WTC11 (cell line): Measurements from ENCODE around the gene DNAJC15. TPM values are rescaled to one million over a fixed set of nuclear protein-coding genes. Genes with fewer than 3 reads are reported as not detected.

ENCODE experiments used
- ATAC-seq: fragments of 200-7000 bp; cut with Tn5 transposase; 2 replicates; pipeline ENCODE4 v1.10.0; 2021; ENCODE audit warnings: mild to moderate bottlenecking, moderate library complexity
- CTCF ChIA-PET: fragments of 300-600 bp; sonication (Branson Sonifier 250); formaldehyde crosslinking; loops from one replicate; lab custom pipeline; 2021; ENCODE audit warnings: antibody characterized with exemption; lab: Charles Lee
- POLR2A ChIA-PET: fragments of 350-600 bp; sonication (Branson Sonifier 250); formaldehyde crosslinking; loops from one replicate; lab custom pipeline; 2021; ENCODE audit warnings: antibody characterized with exemption; lab: Charles Lee
- DNase-seq: peaks from one replicate; pipeline ENCODE4 v3.0.0; 2021; ENCODE audit warnings: low spot score
- H3K27ac Mint-ChIP-seq: 2 replicates; pipeline ENCODE4 v1.8.0; 2021; ENCODE audit warnings: mixed read lengths
- H3K27me3 Mint-ChIP-seq: 2 replicates; pipeline ENCODE4 v1.8.0; 2021; ENCODE audit warnings: low read depth, mild to moderate bottlenecking, moderate library complexity, mixed read lengths
- H3K36me3 Mint-ChIP-seq: 2 replicates; pipeline ENCODE4 v1.8.0; 2021; ENCODE audit warnings: mixed read lengths
- H3K4me1 Mint-ChIP-seq: 2 replicates; pipeline ENCODE4 v1.8.0; 2022; ENCODE audit warnings: mixed read lengths
- H3K4me3 Mint-ChIP-seq: 2 replicates; pipeline ENCODE4 v1.8.0; 2021; ENCODE audit warnings: mild to moderate bottlenecking, moderate library complexity, mixed read lengths
- H3K9me3 Mint-ChIP-seq: 2 replicates; pipeline ENCODE4 v1.8.0; 2021; ENCODE audit warnings: mixed read lengths
- CTCF ChIP-seq: fragments of 200-600 bp; IDR thresholded peaks from 2 replicates; pipeline ENCODE4 v1.8.0; 2022; ENCODE audit warnings: antibody characterized with exemption
- ETV6 ChIP-seq: sonication (generic); formaldehyde crosslinking; IDR thresholded peaks from 2 replicates; pipeline ENCODE4 v1.8.1; 2022; ENCODE audit warnings: mild to moderate bottlenecking, missing genetic modification reagents
- FOXJ3 ChIP-seq: sonication (generic); formaldehyde crosslinking; IDR thresholded peaks from 2 replicates; pipeline ENCODE4 v1.9.0; 2021; ENCODE audit warnings: missing genetic modification reagents, mild to moderate bottlenecking, borderline replicate concordance
- FOXK1 ChIP-seq: sonication (generic); formaldehyde crosslinking; IDR thresholded peaks from 2 replicates; pipeline ENCODE4 v1.8.0; 2022; ENCODE audit warnings: mild to moderate bottlenecking, moderate library complexity, missing genetic modification reagents
- FOXP1 ChIP-seq: sonication (generic); formaldehyde crosslinking; IDR thresholded peaks from 2 replicates; pipeline ENCODE4 v1.8.0; 2022; ENCODE audit warnings: missing genetic modification reagents, mild to moderate bottlenecking, moderate library complexity, borderline replicate concordance
- HMGA2 ChIP-seq: fragments of 250-450 bp; sonication (Bioruptor Pico); IDR thresholded peaks from 2 replicates; pipeline ENCODE4 v1.4.0; 2021; ENCODE audit warnings: mild to moderate bottlenecking, moderate library complexity
- JUN ChIP-seq: sonication (generic); formaldehyde crosslinking; IDR thresholded peaks from 2 replicates; pipeline ENCODE4 v1.8.0; 2023; ENCODE audit warnings: mild to moderate bottlenecking, missing genetic modification reagents
- MLX ChIP-seq: sonication (generic); formaldehyde crosslinking; IDR thresholded peaks from 2 replicates; pipeline ENCODE4 v1.8.1; 2023; ENCODE audit warnings: mild to moderate bottlenecking, missing genetic modification reagents, moderate library complexity
- RORB ChIP-seq: fragments of 250-450 bp; sonication (Bioruptor Pico); IDR thresholded peaks from 2 replicates; pipeline ENCODE4 v1.9.0; 2021; ENCODE audit warnings: mild to moderate bottlenecking
- TEAD4 ChIP-seq: sonication (generic); formaldehyde crosslinking; IDR thresholded peaks from 2 replicates; pipeline ENCODE4 v1.8.0; 2022; ENCODE audit warnings: mild to moderate bottlenecking, missing genetic modification reagents
- ZNF281 ChIP-seq: sonication (generic); formaldehyde crosslinking; IDR thresholded peaks from 2 replicates; pipeline ENCODE4 v1.8.0; 2023; ENCODE audit warnings: mild to moderate bottlenecking, missing genetic modification reagents
- total RNA-seq: library from RNA; stranded (reverse); gene quantifications from 3 replicates; pipeline ENCODE4 v1.2.3, GENCODE V29; 2021
- TF ChIP-seq, protein P1 (sequence below): sonication (generic); formaldehyde crosslinking; IDR thresholded peaks from 2 replicates; pipeline ENCODE4 v1.8.0; 2022; ENCODE audit warnings: mild to moderate bottlenecking, missing genetic modification reagents
- TF ChIP-seq, protein P2 (sequence below): sonication (generic); formaldehyde crosslinking; IDR thresholded peaks from 2 replicates; pipeline ENCODE4 v1.8.1; 2022; ENCODE audit warnings: missing genetic modification reagents, borderline replicate concordance
- TF ChIP-seq, protein P3 (sequence below): sonication (generic); formaldehyde crosslinking; IDR thresholded peaks from 2 replicates; pipeline ENCODE4 v1.8.1; 2022; ENCODE audit warnings: low read depth, mild to moderate bottlenecking, moderate library complexity, missing genetic modification reagents, borderline replicate concordance
- TF ChIP-seq, protein P4 (sequence below): fragments of 250-450 bp; sonication (Bioruptor Pico); conservative IDR thresholded peaks from 2 replicates; pipeline ENCODE4 v1.9.0; 2021; ENCODE audit warnings: mild to moderate bottlenecking
- TF ChIP-seq, protein P5 (sequence below): sonication (generic); formaldehyde crosslinking; IDR thresholded peaks from 2 replicates; pipeline ENCODE4 v1.8.1; 2022; ENCODE audit warnings: low read depth, missing genetic modification reagents, borderline replicate concordance
- TF ChIP-seq, protein P6 (sequence below): sonication (generic); formaldehyde crosslinking; IDR thresholded peaks from 2 replicates; pipeline ENCODE4 v1.8.1; 2023; ENCODE audit warnings: mild to moderate bottlenecking, missing genetic modification reagents

Gene DNAJC15
- total RNA-seq, 1 experiment from 2014 or later: 12.2 TPM

- ChIA-PET CTCF (interaction anchor here (0.6 kb wide), 1 partner anchor 736 kb away, joined by 3 read pairs; no protein-coding TSS in a partner anchor), POLR2A (no interaction called here)
- H3K4me3 Mint-ChIP-seq: no peak overlapping the region
- H3K9me3 Mint-ChIP-seq: peaks cover 16% of the 10 kb centered on the region
- ATAC-seq: peak; percentile 85
- H3K4me1 Mint-ChIP-seq: peaks cover 36% of the 10 kb centered on the region
- H3K27ac Mint-ChIP-seq: no peak overlapping the region
- H3K36me3 Mint-ChIP-seq: peaks cover 6% of the 10 kb centered on the region; the same call in 1 of the 2 replicates
- TF ChIP-seq, protein P1, sequence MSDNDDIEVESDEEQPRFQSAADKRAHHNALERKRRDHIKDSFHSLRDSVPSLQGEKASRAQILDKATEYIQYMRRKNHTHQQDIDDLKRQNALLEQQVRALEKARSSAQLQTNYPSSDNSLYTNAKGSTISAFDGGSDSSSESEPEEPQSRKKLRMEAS (CRISPR knock-in tag): no peak
- TF ChIP-seq TEAD4 (CRISPR knock-in tag) (no peak), CTCF (no peak), FOXJ3 (CRISPR knock-in tag) (no peak), MLX (CRISPR knock-in tag) (no peak), ZNF281 (no peak), FOXK1 (CRISPR knock-in tag) (no peak), HMGA2 (no peak), JUN (CRISPR knock-in tag) (no peak), ETV6 (CRISPR knock-in tag) (no peak), RORB (CRISPR knock-in tag) (no peak), FOXP1 (CRISPR knock-in tag) (no peak)
- TF ChIP-seq, protein P2, sequence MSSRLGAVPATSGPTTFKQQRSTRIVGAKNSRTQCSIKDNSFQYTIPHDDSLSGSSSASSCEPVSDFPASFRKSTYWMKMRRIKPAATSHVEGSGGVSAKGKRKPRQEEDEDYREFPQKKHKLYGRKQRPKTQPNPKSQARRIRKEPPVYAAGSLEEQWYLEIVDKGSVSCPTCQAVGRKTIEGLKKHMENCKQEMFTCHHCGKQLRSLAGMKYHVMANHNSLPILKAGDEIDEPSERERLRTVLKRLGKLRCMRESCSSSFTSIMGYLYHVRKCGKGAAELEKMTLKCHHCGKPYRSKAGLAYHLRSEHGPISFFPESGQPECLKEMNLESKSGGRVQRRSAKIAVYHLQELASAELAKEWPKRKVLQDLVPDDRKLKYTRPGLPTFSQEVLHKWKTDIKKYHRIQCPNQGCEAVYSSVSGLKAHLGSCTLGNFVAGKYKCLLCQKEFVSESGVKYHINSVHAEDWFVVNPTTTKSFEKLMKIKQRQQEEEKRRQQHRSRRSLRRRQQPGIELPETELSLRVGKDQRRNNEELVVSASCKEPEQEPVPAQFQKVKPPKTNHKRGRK (CRISPR knock-in tag): no peak
- TF ChIP-seq, protein P3, sequence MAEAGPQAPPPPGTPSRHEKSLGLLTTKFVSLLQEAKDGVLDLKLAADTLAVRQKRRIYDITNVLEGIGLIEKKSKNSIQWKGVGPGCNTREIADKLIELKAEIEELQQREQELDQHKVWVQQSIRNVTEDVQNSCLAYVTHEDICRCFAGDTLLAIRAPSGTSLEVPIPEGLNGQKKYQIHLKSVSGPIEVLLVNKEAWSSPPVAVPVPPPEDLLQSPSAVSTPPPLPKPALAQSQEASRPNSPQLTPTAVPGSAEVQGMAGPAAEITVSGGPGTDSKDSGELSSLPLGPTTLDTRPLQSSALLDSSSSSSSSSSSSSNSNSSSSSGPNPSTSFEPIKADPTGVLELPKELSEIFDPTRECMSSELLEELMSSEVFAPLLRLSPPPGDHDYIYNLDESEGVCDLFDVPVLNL: no peak
- TF ChIP-seq, protein P4, sequence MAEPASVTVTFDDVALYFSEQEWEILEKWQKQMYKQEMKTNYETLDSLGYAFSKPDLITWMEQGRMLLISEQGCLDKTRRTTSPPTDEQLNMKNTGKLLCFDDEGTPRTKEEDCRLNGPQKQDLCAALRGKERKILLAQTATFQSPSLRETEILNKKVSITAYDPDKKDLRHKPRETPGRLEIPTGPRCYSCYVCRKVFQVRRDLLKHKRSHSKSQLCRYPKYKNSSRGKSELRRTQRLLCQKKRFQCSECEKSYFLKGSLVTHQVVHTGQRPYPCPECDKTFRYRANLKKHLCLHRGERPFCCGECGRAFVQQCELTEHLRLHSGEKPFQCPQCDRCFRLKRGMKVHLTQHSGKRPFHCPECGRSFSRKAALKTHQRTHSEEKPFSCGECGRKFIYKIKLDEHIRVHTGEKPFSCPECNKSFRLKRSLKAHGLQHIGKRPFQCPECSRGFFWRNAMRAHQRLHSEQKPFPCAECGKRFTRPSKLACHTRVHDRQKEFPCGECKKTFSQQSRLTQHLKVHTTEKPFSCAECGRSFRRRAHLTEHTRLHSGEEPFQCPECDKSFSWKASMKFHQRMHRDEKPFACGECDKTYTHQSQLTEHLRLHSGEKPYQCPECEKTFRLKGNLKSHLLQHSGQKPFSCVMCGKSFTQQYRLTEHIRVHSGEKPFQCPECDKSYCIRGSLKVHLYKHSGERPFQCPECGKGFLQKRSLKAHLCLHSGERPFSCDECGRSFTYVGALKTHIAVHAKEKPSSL (CRISPR knock-in tag): no peak
- TF ChIP-seq, protein P5, sequence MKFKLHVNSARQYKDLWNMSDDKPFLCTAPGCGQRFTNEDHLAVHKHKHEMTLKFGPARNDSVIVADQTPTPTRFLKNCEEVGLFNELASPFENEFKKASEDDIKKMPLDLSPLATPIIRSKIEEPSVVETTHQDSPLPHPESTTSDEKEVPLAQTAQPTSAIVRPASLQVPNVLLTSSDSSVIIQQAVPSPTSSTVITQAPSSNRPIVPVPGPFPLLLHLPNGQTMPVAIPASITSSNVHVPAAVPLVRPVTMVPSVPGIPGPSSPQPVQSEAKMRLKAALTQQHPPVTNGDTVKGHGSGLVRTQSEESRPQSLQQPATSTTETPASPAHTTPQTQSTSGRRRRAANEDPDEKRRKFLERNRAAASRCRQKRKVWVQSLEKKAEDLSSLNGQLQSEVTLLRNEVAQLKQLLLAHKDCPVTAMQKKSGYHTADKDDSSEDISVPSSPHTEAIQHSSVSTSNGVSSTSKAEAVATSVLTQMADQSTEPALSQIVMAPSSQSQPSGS (CRISPR knock-in tag): no peak
- TF ChIP-seq, protein P6, sequence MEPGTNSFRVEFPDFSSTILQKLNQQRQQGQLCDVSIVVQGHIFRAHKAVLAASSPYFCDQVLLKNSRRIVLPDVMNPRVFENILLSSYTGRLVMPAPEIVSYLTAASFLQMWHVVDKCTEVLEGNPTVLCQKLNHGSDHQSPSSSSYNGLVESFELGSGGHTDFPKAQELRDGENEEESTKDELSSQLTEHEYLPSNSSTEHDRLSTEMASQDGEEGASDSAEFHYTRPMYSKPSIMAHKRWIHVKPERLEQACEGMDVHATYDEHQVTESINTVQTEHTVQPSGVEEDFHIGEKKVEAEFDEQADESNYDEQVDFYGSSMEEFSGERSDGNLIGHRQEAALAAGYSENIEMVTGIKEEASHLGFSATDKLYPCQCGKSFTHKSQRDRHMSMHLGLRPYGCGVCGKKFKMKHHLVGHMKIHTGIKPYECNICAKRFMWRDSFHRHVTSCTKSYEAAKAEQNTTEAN: no peak
- peak; percentile 50 for DNase-seq
- peaks cover 8% of the 10 kb centered on the region for H3K27me3 Mint-ChIP-seq
These were observed 31.7 kb downstream of the DNAJC15 start for GRCh38 chr13:43054803-43055802.
